ENCODE results near the gene RALY. TPM values are rescaled to one million over a fixed set of nuclear protein-coding genes. Genes with fewer than 3 reads are reported as not detected.
A peak's percentile ranks its signal among the peaks of the same experiment; 100 is the strongest.

Gene RALY
- total RNA-seq, 1 donor, result 42.3 TPM

DNA sequence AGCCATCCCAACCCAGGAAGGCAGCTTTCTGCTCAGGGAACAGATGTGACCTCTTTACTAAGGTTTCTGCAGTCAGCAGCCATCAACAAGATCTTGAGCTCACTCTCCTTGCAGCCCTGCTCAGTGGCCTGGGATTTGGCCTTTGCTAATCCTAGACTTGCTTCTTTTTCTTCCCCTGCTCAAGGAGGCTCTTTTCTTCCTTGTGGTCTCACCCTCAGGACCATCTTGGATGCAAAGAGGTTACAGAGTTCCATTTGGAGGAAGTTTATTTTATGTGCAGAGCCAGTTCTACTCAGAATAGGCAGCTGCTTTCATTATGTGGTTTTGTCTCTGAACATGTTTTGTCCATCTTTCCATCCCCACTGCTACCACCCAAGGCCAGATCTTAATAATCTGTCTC lies 49.3 kb downstream of the RALY start:
- TF ChIP-seq, protein P1, sequence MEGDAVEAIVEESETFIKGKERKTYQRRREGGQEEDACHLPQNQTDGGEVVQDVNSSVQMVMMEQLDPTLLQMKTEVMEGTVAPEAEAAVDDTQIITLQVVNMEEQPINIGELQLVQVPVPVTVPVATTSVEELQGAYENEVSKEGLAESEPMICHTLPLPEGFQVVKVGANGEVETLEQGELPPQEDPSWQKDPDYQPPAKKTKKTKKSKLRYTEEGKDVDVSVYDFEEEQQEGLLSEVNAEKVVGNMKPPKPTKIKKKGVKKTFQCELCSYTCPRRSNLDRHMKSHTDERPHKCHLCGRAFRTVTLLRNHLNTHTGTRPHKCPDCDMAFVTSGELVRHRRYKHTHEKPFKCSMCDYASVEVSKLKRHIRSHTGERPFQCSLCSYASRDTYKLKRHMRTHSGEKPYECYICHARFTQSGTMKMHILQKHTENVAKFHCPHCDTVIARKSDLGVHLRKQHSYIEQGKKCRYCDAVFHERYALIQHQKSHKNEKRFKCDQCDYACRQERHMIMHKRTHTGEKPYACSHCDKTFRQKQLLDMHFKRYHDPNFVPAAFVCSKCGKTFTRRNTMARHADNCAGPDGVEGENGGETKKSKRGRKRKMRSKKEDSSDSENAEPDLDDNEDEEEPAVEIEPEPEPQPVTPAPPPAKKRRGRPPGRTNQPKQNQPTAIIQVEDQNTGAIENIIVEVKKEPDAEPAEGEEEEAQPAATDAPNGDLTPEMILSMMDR (IDR thresholded peaks at IDR 0.05; ENCODE audit: insufficient read depth, low read depth, low read length), result no peak
- peak; percentile 35 for DNase-seq (ENCODE audit: low read depth)
- no peak overlapping the region for H3K4me3 ChIP-seq (ENCODE audit: low read depth, low read length)

DNA sequence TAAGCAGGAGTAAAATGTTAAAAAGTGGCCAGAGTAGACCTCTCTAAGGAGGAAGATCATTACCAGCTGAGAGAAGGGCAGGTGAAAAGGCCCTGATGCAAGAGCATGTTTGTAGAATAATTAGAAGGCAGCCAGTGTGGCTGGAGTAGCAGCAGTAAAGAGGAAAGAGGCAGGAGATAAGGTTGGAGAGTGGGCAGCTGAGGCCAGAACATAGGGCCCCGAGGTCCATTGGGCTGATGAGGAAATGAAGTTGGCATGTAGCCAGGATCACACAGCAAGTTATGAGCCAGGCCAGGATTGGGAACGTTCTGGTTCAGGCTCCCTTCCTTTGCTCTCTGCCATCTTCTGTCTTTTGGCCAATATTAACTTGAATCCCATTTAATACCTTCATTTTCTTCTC lies 51.6 kb downstream of the RALY start:
- TF ChIP-seq, protein P1 (IDR thresholded peaks at IDR 0.05; ENCODE audit: insufficient read depth, low read depth, low read length), result no peak
- peak; percentile 44 for DNase-seq (ENCODE audit: low read depth)
- no peak overlapping the region for H3K4me3 ChIP-seq (ENCODE audit: low read depth, low read length)

DNA sequence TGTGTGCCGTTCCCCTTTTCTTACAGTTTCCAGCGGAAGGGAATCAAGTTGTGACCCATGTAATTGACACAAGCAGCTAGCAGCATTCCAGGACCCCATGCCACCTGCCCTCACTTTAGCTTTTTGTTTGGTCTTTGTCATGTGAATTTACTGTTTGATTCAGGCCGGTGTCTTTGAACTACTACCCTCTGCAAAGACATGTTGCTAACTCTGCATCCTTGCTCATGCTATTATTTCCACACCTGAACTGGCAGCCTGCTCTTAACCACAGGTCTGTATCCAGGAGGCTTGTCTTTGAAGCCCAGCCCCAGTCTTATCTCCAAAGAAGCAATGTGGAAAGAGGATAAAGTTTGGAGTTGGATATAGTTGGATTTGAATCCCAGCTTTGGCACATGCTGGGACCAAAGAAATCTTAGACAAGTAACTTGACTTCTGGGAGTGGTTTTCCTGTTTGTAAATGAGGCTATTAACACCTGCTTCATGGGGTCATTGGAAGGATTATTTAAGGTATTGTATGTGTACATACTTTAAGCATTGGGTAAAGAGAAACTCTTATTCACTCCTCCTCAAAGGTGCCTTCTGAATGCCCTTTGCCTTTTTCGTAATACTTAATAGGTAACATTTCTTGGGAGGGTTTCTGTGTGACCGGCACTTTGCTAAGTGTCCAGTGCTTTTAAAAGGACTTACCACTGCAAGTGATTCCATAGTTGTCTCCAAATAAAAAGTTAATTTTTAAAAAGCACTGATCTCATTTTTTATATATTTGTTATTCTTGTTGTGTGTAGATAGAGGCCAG lies 52.4 kb downstream of the RALY start:
- no peak for DNase-seq (ENCODE audit: low read depth)
- no peak overlapping the region for H3K4me3 ChIP-seq (ENCODE audit: low read depth, low read length)
- TF ChIP-seq, protein P1 (IDR thresholded peaks at IDR 0.05; ENCODE audit: insufficient read depth, low read depth, low read length), result no peak

DNA sequence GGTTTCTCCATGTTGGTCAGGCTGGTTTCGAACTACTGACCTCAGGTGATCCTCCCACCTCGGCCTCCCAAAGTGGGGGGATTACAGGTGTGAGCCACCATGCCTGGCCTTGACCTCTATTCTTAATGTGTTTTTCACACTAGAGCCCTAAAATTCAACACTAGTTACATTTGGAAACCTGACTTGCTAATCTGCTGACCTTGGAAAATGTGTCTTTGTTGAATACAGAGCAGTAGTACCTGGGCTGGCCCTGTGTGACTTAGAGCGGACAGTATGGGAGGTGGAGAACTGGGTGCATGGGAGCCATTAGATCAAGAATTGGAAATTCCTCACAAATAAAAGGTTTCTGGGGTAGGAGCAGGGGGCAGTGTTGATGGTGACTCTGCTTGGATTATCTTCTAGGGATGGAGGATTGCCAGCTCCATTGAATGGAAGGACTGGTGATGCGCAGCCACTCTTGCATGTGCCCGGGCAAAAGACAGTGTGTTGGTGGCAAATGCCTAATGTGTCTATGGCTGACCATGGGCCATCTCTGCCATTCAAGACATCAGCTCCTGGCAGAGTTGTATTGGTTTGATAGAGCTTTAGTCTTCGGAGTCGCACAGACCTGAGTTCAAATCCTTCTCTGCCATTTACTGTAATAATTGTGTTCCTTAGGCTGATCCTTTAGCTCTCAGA lies 53.4 kb downstream of the RALY start:
- DNase-seq (ENCODE audit: low read depth), result no peak
- TF ChIP-seq, protein P1 (IDR thresholded peaks at IDR 0.05; ENCODE audit: insufficient read depth, low read depth, low read length), result no peak
- H3K4me3 ChIP-seq (ENCODE audit: low read depth, low read length), result no peak overlapping the region

DNA sequence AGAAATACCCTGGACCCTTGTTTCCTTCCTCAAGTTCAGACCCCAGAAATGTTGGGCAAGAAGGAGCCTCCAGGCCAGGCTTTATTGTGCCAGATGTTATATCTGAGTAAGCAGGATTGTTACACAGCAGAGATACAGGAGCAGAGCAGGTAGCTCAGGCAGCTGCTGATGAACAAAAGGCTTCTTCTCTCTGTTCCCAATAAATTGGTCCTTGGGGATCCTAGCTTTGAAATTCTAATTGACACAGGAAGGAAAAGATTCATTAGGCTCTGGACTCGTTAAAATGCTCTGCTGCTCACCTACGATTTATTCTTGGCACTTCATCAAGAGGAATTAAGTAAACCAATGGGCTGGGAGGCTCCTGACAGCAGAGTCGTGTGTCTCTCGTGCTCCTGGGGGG lies 54.2 kb downstream of the RALY start:
- no peak for DNase-seq (ENCODE audit: low read depth)
- no peak overlapping the region for H3K4me3 ChIP-seq (ENCODE audit: low read depth, low read length)
- TF ChIP-seq, protein P1 (IDR thresholded peaks at IDR 0.05; ENCODE audit: insufficient read depth, low read depth, low read length), result no peak

DNA sequence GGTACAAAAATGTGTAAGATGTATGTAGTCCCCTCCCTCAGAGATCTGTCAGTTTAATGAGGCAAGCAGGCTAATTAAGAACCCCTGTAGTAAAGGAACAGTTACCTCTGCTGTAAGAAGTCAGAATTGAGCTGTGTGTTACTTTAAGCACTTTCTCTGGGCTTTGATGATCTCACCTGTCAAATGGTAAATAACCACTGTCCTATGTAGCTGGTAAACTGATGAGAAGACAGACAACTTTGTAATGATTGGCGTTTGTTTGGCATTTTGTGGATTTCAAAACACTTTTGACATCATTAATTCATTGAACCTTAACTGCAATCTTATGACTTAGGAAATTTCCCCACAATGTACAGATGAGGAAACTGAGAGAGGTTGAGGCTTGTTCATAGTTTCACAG lies 55.7 kb downstream of the RALY start:
- no peak for DNase-seq (ENCODE audit: low read depth)
- H3K4me3 ChIP-seq (ENCODE audit: low read depth, low read length), result no peak overlapping the region
- TF ChIP-seq, protein P1 (IDR thresholded peaks at IDR 0.05; ENCODE audit: insufficient read depth, low read depth, low read length), result no peak
